A549 (cell line): ENCODE data around the gene AGTPBP1.

Source experiments
- ATOH8 ChIP-seq: fragments of 250-450 bp; sonication (Bioruptor Pico); IDR thresholded peaks from 2 replicates; pipeline ENCODE4 v1.5.0; 2020; ENCODE audit warnings: low read depth, mild to moderate bottlenecking, moderate library complexity
- CEBPB ChIP-seq, 2 experiments: fragments of >200 bp in 1 of 2; sonication (Bioruptor Twin) in 1 of 2; formaldehyde crosslinking in 1 of 2; IDR thresholded peaks; 2 replicates each; pipeline ENCODE4 v1.6.1; 2012 to 2016
- CTCF ChIP-seq: fragments of >200 bp; sonication (Bioruptor Twin); formaldehyde crosslinking; IDR thresholded peaks from 3 replicates; pipeline ENCODE4 v1.5.1; 2016
- HDAC2 ChIP-seq: fragments of 200-600 bp; sonication (generic); IDR thresholded peaks from 2 replicates; pipeline ENCODE4 v1.6.1; 2016
- MAZ ChIP-seq: fragments of 150-350 bp; IDR thresholded peaks from 2 replicates; pipeline ENCODE4 v1.6.1; 2014; ENCODE audit warnings: antibody characterized with exemption, low read depth, low read length, borderline replicate concordance
- RAD21 ChIP-seq, 2 experiments: fragments of >200 bp in 1 of 2; sonication (Bioruptor Twin) in 1 of 2; formaldehyde crosslinking in 1 of 2; IDR thresholded peaks in 1 of 2; conservative IDR thresholded peaks in 1 of 2; 2 replicates in 1 of 2; 3 replicates in 1 of 2; pipeline ENCODE4 v1.6.1; 2012 to 2018; ENCODE audit warnings: inconsistent platforms in 1 of 2
- SMC3 ChIP-seq: fragments of >200 bp; sonication (Bioruptor Twin); formaldehyde crosslinking; IDR thresholded peaks from 3 replicates; pipeline ENCODE4 v1.6.1; 2018; ENCODE audit warnings: inconsistent platforms
- SREBF2 ChIP-seq: fragments of 450-650 bp; IDR thresholded peaks from 2 replicates; pipeline ENCODE4 v1.6.1; 2014; ENCODE audit warnings: mild to moderate bottlenecking, moderate library complexity

- TF ChIP-seq SMC3: no peak
- no peak for TF ChIP-seq MAZ
- no peak for TF ChIP-seq HDAC2
- no peak for TF ChIP-seq RAD21 (conservative IDR thresholded peaks at IDR 0.05 in 1 of 2, IDR thresholded peaks at IDR 0.05 in 1 of 2)
- no peak for TF ChIP-seq CEBPB (IDR thresholded peaks at IDR 0.05)
- no peak for TF ChIP-seq CTCF
- TF ChIP-seq ATOH8 (CRISPR knock-in tag): no peak
- no peak for TF ChIP-seq SREBF2
Observed at GRCh38 chr9:85523202-85523601, 218.6 kb downstream of the AGTPBP1 start.
